Neural cell (in vitro differentiated cells): ENCODE data around the gene ZFYVE28. TPM values are rescaled to one million over a fixed set of nuclear protein-coding genes. Genes with fewer than 3 reads are reported as not detected.

Experiments
- H2AFZ ChIP-seq: fragments of 200-600, 300-800 bp; sonication (generic), shearing (Covaris generic); 2 replicates; pipeline ENCODE4 v1.6.0; 2014; ENCODE audit warnings: low read depth, mild to moderate bottlenecking, antibody characterized with exemption, low read length, moderate library complexity
- H3F3A ChIP-seq: fragments of 200-600 bp; shearing (Covaris generic); 2 replicates; pipeline ENCODE4 v1.6.1; 2016; ENCODE audit warnings: mild to moderate bottlenecking, moderate library complexity, mixed read lengths, antibody characterized with exemption, low read length; ENCODE audit not compliant: insufficient read depth, poor library complexity, severe bottlenecking
- H3K27ac ChIP-seq: fragments of 200-600, 300-800 bp; sonication (generic), shearing (Covaris generic); 2 replicates; pipeline ENCODE4 v1.5.1; 2014; ENCODE audit warnings: mild to moderate bottlenecking, low read length, moderate library complexity
- H3K27me3 ChIP-seq: fragments of 300-800, 200-600 bp; sonication (generic), shearing (Covaris generic); 2 replicates; pipeline ENCODE4 v1.6.0; 2014; ENCODE audit warnings: mild to moderate bottlenecking, low read depth, low read length, moderate library complexity; ENCODE audit not compliant: insufficient read depth
- H3K36me3 ChIP-seq: fragments of 300-800, 200-600 bp; sonication (generic), shearing (Covaris generic); 2 replicates; pipeline ENCODE4 v1.5.1; 2014; ENCODE audit warnings: mild to moderate bottlenecking, antibody characterized with exemption, low read length, moderate library complexity; ENCODE audit not compliant: insufficient read depth
- H3K4me2 ChIP-seq: fragments of 300-800, 200-600 bp; sonication (generic), shearing (Covaris generic); 2 replicates; pipeline ENCODE4 v1.6.0; 2014; ENCODE audit warnings: mild to moderate bottlenecking, low read length
- H3K4me3 ChIP-seq: fragments of 300-800, 200-600 bp; sonication (generic), shearing (Covaris generic); 2 replicates; pipeline ENCODE4 v1.5.1; 2014; ENCODE audit warnings: mild to moderate bottlenecking, low read length, moderate library complexity
- H3K79me2 ChIP-seq: fragments of 200-600 bp; shearing (Covaris generic); replicated peaks from 2 replicates; pipeline ENCODE4 v1.6.0; 2014; ENCODE audit warnings: mild to moderate bottlenecking, low read length, moderate library complexity; ENCODE audit not compliant: insufficient read depth
- H3K9ac ChIP-seq: fragments of 300-800, 200-600 bp; sonication (generic), shearing (Covaris generic); 2 replicates; pipeline ENCODE4 v1.6.1; 2016; ENCODE audit warnings: mild to moderate bottlenecking, low read length, mixed read lengths
- H3K9me2 ChIP-seq: fragments of 200-600 bp; shearing (Covaris generic); 2 replicates; pipeline ENCODE4 v1.6.1; 2016; ENCODE audit warnings: mild to moderate bottlenecking, low read length, mixed read lengths; ENCODE audit not compliant: insufficient read depth
- H3K9me3 ChIP-seq: fragments of 200-600, 300-800 bp; sonication (generic), shearing (Covaris generic); 2 replicates; pipeline ENCODE4 v1.6.1; 2016; ENCODE audit warnings: mild to moderate bottlenecking, mixed run types, low read length, moderate library complexity, mixed read lengths
- H4K20me1 ChIP-seq: fragments of 200-600 bp; shearing (Covaris generic); 2 replicates; pipeline ENCODE4 v1.6.1; 2016; ENCODE audit warnings: mild to moderate bottlenecking, mixed run types; ENCODE audit not compliant: insufficient read depth
- CTCF ChIP-seq: fragments of 450-650 bp; IDR thresholded peaks from 2 replicates; pipeline ENCODE4 v1.5.1; 2014; ENCODE audit warnings: antibody characterized with exemption, mild to moderate bottlenecking, moderate library complexity; ENCODE audit not compliant: poor library complexity, severe bottlenecking
- EP300 ChIP-seq: fragments of 450-650 bp; conservative IDR thresholded peaks from 2 replicates; pipeline ENCODE4 v1.6.1; 2014; ENCODE audit warnings: antibody characterized with exemption, mild to moderate bottlenecking, moderate library complexity; ENCODE audit not compliant: poor library complexity, severe bottlenecking
- EZH2 ChIP-seq: fragments of 200-600, 300-800 bp; shearing (Covaris generic), sonication (generic); IDR thresholded peaks from 2 replicates; pipeline ENCODE4 v1.6.1; 2014; ENCODE audit warnings: antibody characterized with exemption, low read length, borderline replicate concordance, mild to moderate bottlenecking; ENCODE audit not compliant: insufficient read depth, poor library complexity, severe bottlenecking
- MXI1 ChIP-seq: fragments of 450-650 bp; conservative IDR thresholded peaks from 2 replicates; pipeline ENCODE4 v1.6.1; 2014; ENCODE audit warnings: antibody characterized with exemption, mild to moderate bottlenecking; ENCODE audit not compliant: poor library complexity, severe bottlenecking
- POLR2AphosphoS5 ChIP-seq: IDR thresholded peaks from 2 replicates; pipeline ENCODE4 v1.6.1; 2012
- RAD21 ChIP-seq: fragments of 450-650 bp; conservative IDR thresholded peaks from 2 replicates; pipeline ENCODE4 v1.6.1; 2014; ENCODE audit warnings: antibody characterized with exemption, mild to moderate bottlenecking, moderate library complexity
- REST ChIP-seq: IDR thresholded peaks from 2 replicates; pipeline ENCODE4 v1.6.1; 2012; ENCODE audit warnings: borderline replicate concordance
- SMC3 ChIP-seq: fragments of 450-650 bp; conservative IDR thresholded peaks from 2 replicates; pipeline ENCODE4 v1.6.1; 2014; ENCODE audit warnings: antibody characterized with exemption, mild to moderate bottlenecking, moderate library complexity; ENCODE audit not compliant: poor library complexity
- TAF1 ChIP-seq: IDR thresholded peaks from 2 replicates; pipeline ENCODE4 v1.6.1; 2012; ENCODE audit warnings: low read depth
- polyA plus RNA-seq: library from polyadenylated mRNA; depleted of rRNA; stranded (reverse); fragments of >200 nt; gene quantifications from 2 replicates; pipeline ENCODE4 v1.2.3, GENCODE V29; 2014

The ZFYVE28 gene
- polyA plus RNA-seq, 1 donor from 2014 or later, result 2.4 TPM

- Histone ChIP-seq H3K9me3 (no peaks in the 10 kb centered on the region), H3F3A (no peaks in the 10 kb centered on the region), H3K27ac (no peak overlapping the region), H3K27me3 (peaks cover 21% of the 10 kb centered on the region), H3K79me2 (no peaks in the 10 kb centered on the region), H4K20me1 (no peaks in the 10 kb centered on the region), H3K4me3 (no peak overlapping the region), H3K9ac (no peak overlapping the region), H3K9me2 (no peaks in the 10 kb centered on the region), H3K4me2 (no peak overlapping the region), H2AFZ (no peak overlapping the region), H3K36me3 (no peaks in the 10 kb centered on the region)
- no peak for TF ChIP-seq EZH2
- no peak for TF ChIP-seq EP300
- TF ChIP-seq CTCF, result no peak
- no peak for TF ChIP-seq POLR2AphosphoS5
- no peak for TF ChIP-seq MXI1
- TF ChIP-seq REST, result no peak
- TF ChIP-seq RAD21, result no peak
- no peak for TF ChIP-seq SMC3
- TF ChIP-seq TAF1, result no peak
Measured at GRCh38 chr4:2408401-2408958, 10.0 kb downstream of the ZFYVE28 start.

GRCh38 chr4:2407991-2408342 is 10.5 kb downstream of the ZFYVE28 start:
- H3F3A ChIP-seq, result no peaks in the 10 kb centered on the region
- no peak overlapping the region for H3K9ac ChIP-seq
- no peaks in the 10 kb centered on the region for H3K9me3 ChIP-seq
- no peak overlapping the region for H3K4me3 ChIP-seq
- no peak overlapping the region for H3K27ac ChIP-seq
- no peaks in the 10 kb centered on the region for H3K9me2 ChIP-seq
- no peak for TF ChIP-seq EP300
- TF ChIP-seq CTCF, result no peak
- TF ChIP-seq RAD21, result no peak
- TF ChIP-seq POLR2AphosphoS5, result no peak
- TF ChIP-seq EZH2, result no peak
- no peak for TF ChIP-seq REST
- no peak for TF ChIP-seq TAF1
- no peak for TF ChIP-seq SMC3
- TF ChIP-seq MXI1, result no peak
- peaks cover 16% of the 10 kb centered on the region for H3K27me3 ChIP-seq
- no peaks in the 10 kb centered on the region for H3K36me3 ChIP-seq
- no peak overlapping the region for H3K4me2 ChIP-seq
- H2AFZ ChIP-seq, result no peak overlapping the region
- no peaks in the 10 kb centered on the region for H4K20me1 ChIP-seq
- H3K79me2 ChIP-seq, result no peaks in the 10 kb centered on the region
